Bladder microvascular endothelial cell (primary cell): ENCODE results near the gene HADHA. TPM values are rescaled to one million over a fixed set of nuclear protein-coding genes. Genes with fewer than 3 reads are reported as not detected.

Experiments
- total RNA-seq: library from RNA; depleted of rRNA; stranded (reverse); fragments of >200 nt; gene quantifications from 2 replicates; pipeline ENCODE4 v1.2.3, GENCODE V29; 2014

HADHA gene
- total RNA-seq, result 142 and 186 TPM in 2 replicates

DNA sequence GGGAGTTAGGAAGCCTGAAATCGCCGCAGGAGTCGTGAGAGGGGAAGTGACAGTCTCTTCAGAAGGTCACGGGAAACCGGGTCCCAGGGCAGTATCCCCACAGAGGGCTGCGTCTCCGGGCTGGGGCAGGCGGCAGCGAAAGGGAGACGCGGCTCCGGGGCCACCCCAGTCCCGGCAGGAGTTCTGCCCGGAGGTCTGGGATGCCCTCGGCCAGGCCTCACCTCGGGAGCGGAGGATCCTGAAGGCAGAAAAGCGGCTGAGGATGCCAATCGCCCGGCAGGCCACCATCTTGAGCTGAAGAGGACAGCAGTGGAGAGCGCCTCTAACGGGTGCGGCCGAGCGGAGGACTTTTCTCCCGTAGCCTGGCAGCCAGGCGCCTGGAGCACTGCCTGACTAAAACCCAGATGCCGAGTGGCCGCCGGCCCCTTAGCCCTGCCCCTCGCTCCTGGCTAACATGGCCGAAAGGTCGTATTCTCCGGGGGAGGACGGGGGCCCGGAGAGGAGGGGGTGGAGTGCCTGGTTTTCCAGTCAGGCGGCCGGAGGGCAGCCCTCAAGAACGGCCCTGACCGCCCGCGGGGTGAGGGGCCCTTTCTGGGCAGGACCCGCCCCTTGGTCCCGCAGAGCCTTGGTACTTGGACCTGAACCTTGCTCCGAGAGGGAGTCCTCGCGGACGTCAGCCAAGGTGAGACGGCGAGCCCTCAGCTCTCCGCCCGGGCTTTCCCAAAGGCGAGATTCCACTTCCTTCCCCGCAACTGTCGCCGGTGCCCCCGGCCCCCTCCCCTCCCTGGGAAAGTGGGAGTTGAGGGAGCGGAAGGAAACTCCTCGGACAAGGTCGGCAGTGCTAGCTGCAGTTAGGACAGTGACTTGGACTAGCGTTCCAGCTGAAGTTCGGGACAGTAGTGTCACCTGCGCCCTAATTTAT, at the start of gene HADHA, which contains the start of gene HADHB:
HADHA (minus strand) TSS at position 324 of the 922 bp plus-strand sequence; CDS start at position 288, 36 bp downstream.
HADHB (plus strand) TSS at position 631 of the 922 bp plus-strand sequence. CDS start 9,316 bp downstream, outside the sequence.

DNA sequence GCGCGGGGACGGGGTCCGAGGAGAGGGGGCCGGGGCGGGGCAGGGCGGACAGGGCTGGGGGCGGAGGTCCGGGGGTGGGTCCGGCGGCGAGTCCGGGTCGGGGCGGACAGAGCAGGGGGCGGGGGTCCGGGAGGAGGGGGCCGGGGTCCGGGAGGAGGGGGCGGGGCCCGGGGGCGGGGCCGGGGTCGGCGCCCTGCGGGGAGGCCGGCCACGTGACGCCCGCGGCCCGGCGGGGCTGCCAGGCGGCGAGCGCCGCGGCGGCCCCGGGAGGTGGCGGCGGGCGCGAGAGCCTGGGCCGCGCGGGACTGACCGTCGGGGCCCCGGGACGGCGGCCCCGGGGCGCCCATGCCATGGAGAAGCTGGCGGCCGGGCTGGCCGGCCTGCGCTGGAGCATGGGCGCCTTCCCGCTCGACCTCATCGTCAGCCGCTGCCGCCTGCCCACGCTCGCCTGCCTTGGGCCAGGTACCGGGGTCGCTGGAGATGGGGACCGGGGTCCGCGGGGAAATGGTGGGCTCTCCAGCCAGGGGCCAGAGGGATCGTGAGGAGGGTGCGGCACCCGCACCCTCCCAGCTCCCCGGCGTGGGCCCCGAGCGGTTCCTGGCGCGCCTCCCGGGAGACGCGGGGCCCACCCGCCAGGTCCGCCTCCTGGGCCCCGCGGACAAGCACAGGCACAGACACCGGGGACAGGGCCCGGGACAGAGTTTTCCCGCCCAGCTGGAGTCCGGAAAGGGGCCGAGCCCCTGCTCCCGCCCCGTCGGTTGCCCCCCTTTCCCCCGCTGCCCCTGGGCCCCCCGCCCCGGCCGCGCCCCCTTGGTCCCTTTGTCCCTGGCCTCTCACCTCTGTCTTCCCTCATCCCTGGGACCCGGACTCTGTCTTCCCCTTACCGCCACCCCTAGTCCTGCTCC, 71.3 kb downstream of the HADHA start, which contains the start of gene GAREM2:
GAREM2 (plus strand) TSS at position 218 of the 905 bp plus-strand sequence; CDS start at position 351, 133 bp downstream.

Other genes with a start within 250 kb of the HADHA start
- gene RAB10, start 210.5 kb downstream of the HADHA start, total RNA-seq, result 80.3 and 188 TPM in 2 replicates
- gene GAREM2, start 71.5 kb downstream of the HADHA start, total RNA-seq, result under 0.01 and 0.57 TPM in 2 replicates
- 88.4 and 159 TPM in 2 replicates for gene HADHB, start 307 bp upstream of the HADHA start, total RNA-seq
- gene SELENOI, start 101.5 kb upstream of the HADHA start, total RNA-seq, result 8.9 and 24.4 TPM in 2 replicates
- gene ADGRF3, start 102.2 kb upstream of the HADHA start, total RNA-seq, result under 0.01 and 0.06 TPM in 2 replicates
- gene DRC1, start 157.3 kb upstream of the HADHA start, total RNA-seq, result 0.13 and 0.65 TPM in 2 replicates
- 11.8 and 87.4 TPM in 2 replicates for gene OTOF, start 233.5 kb upstream of the HADHA start, total RNA-seq